ENCODE data around the gene USP31. TPM values are rescaled to one million over a fixed set of nuclear protein-coding genes. Genes with fewer than 3 reads are reported as not detected.

The USP31 gene
- total and polyA plus RNA-seq, 2 of the 13 experiments (the other 11 are each of a cell fraction or from before 2014, with no cell fraction given), result 22.5 to 23.3 TPM

DNA sequence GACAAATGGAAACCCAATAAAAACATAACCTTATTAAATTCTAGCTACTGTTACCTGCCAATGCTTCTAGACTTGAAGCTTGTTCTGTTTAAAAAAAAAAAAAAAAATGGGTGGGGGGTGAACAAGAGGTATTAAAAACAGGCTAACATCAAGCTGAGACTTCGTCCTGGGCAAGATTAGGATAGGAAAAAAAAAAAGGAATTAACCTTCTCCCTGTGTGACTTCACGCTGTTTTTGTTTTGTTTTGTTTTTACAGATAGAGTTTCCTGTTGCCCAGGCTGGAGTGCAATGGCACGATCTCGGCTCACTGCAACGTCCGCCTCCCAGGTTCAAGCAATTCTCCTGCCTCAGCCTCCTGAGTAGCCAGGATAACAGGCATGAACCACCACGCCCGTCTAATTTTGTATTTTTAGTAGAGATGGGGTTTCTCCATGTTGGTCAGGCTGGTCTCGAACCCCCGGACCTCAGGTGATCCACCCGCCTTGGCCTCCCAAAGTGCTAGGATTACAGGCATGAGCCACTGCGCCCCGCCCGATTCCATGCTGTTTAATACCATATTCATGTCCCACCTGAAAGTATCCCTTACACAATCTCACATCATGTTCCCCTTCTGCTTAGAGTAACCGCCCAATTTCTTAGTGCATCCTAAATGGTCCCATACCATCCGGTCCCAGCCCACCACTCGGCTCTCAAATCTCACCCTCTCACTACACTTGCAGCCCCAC is 2.2 kb downstream of the USP31 start (continued):
- TF ChIP-seq, protein P1, sequence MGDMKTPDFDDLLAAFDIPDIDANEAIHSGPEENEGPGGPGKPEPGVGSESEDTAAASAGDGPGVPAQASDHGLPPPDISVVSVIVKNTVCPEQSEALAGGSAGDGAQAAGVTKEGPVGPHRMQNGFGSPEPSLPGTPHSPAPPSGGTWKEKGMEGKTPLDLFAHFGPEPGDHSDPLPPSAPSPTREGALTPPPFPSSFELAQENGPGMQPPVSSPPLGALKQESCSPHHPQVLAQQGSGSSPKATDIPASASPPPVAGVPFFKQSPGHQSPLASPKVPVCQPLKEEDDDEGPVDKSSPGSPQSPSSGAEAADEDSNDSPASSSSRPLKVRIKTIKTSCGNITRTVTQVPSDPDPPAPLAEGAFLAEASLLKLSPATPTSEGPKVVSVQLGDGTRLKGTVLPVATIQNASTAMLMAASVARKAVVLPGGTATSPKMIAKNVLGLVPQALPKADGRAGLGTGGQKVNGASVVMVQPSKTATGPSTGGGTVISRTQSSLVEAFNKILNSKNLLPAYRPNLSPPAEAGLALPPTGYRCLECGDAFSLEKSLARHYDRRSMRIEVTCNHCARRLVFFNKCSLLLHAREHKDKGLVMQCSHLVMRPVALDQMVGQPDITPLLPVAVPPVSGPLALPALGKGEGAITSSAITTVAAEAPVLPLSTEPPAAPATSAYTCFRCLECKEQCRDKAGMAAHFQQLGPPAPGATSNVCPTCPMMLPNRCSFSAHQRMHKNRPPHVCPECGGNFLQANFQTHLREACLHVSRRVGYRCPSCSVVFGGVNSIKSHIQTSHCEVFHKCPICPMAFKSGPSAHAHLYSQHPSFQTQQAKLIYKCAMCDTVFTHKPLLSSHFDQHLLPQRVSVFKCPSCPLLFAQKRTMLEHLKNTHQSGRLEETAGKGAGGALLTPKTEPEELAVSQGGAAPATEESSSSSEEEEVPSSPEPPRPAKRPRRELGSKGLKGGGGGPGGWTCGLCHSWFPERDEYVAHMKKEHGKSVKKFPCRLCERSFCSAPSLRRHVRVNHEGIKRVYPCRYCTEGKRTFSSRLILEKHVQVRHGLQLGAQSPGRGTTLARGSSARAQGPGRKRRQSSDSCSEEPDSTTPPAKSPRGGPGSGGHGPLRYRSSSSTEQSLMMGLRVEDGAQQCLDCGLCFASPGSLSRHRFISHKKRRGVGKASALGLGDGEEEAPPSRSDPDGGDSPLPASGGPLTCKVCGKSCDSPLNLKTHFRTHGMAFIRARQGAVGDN (CRISPR knock-in tag; IDR thresholded peaks at IDR 0.05), result peak; percentile 33; the same call in 1 of the 2 replicates
- TF ChIP-seq DPF2 (CRISPR knock-in tag; IDR thresholded peaks at IDR 0.05; ENCODE audit: borderline replicate concordance, low read depth), result peak; percentile 21; the same call in 1 of the 2 replicates
- no peak for TF ChIP-seq NONO (IDR thresholded peaks at IDR 0.05)
- no peak for TF ChIP-seq NONO (CRISPR knock-in tag; conservative IDR thresholded peaks at IDR 0.05)
- TF ChIP-seq ZNF7 (CRISPR knock-in tag; IDR thresholded peaks at IDR 0.05), result no peak
- no peak for TF ChIP-seq MED8 (CRISPR knock-in tag; IDR thresholded peaks at IDR 0.05; ENCODE audit: insufficient replicate concordance)
- TF ChIP-seq TCF7L2 (IDR thresholded peaks at IDR 0.05; ENCODE audit: low read depth, low read length), result no peak
- TF ChIP-seq ZNF225 (CRISPR knock-in tag; IDR thresholded peaks at IDR 0.05), result no peak
- 0 out of 2 replicates have a peak, but pooled peaks have one; percentile 44 for TF ChIP-seq NRL (CRISPR knock-in tag; IDR thresholded peaks at IDR 0.05; ENCODE audit: borderline replicate concordance)
- TF ChIP-seq ATF7 (IDR thresholded peaks at IDR 0.05), result no peak
- no peak for TF ChIP-seq ATF7 (CRISPR knock-in tag; IDR thresholded peaks at IDR 0.05)
- TF ChIP-seq MZF1 (CRISPR knock-in tag; IDR thresholded peaks at IDR 0.05; ENCODE audit: borderline replicate concordance), result no peak
- TF ChIP-seq GLMP (CRISPR knock-in tag; IDR thresholded peaks at IDR 0.05; ENCODE audit: borderline replicate concordance), result no peak
- no peak for TF ChIP-seq ATF2 (CRISPR knock-in tag; IDR thresholded peaks at IDR 0.05)
- TF ChIP-seq CENPT (CRISPR knock-in tag; IDR thresholded peaks at IDR 0.05; ENCODE audit: low read depth), result no peak
- no peak for TF ChIP-seq ZNF629 (CRISPR knock-in tag; conservative IDR thresholded peaks at IDR 0.05)
- TF ChIP-seq PPARG (CRISPR knock-in tag; conservative IDR thresholded peaks at IDR 0.05), result no peak
- 0 out of 2 replicates have a peak, but pooled peaks have one; percentile 46 for TF ChIP-seq KMT2A (CRISPR knock-in tag; IDR thresholded peaks at IDR 0.05)
- no peak for TF ChIP-seq ZNF652 (CRISPR knock-in tag; IDR thresholded peaks at IDR 0.05; ENCODE audit: borderline replicate concordance, low read depth)
- no peak for TF ChIP-seq HNF4G (IDR thresholded peaks at IDR 0.05; ENCODE audit: borderline replicate concordance, low read depth, low read length)
- no peak for TF ChIP-seq HNF4G (CRISPR knock-in tag; IDR thresholded peaks at IDR 0.05; ENCODE audit: borderline replicate concordance, low read depth)

All from HepG2 (cell line).